Tibial artery (tissue), 4 donors: ENCODE data around the gene MYO3B.

ENCODE experiments used
- DNase-seq, 2 donors: peaks; one replicate each; pipeline ENCODE4 v3.0.0-alpha.2; 2019
- H3K27ac ChIP-seq, 2 donors: fragments of 200-600 bp; sonication (generic) in 1 of 2; 1 replicate in 1 of 2; 2 replicates in 1 of 2; pipeline ENCODE4 v1.5.1; 2018 to 2019; ENCODE audit warnings: mild to moderate bottlenecking in 1 of 2
- H3K27me3 ChIP-seq, 2 donors: fragments of 200-600 bp; sonication (generic) in 1 of 2; one replicate each; pipeline versions ENCODE4 v1.5.1 to v1.6.0; 2016 to 2019
- H3K36me3 ChIP-seq, 3 donors: fragments of 200-600 bp; sonication (generic) in 2 of 3; one replicate each; pipeline ENCODE4 v1.5.1; 2016 to 2019; ENCODE audit warnings: mild to moderate bottlenecking in 2 of 3
- H3K4me1 ChIP-seq, 4 donors: fragments of 200-600 bp; sonication (generic) in 2 of 4; 1 replicate in 3 of 4; 2 replicates in 1 of 4; pipeline ENCODE4 v1.5.1; 2016 to 2019
- H3K4me3 ChIP-seq, 2 donors: fragments of 200-600 bp; sonication (generic) in 1 of 2; 1 replicate in 1 of 2; 2 replicates in 1 of 2; pipeline ENCODE4 v1.5.1; 2018 to 2019; ENCODE audit warnings: mild to moderate bottlenecking in 2 of 2
- H3K9me3 ChIP-seq, 3 donors: fragments of 200-600 bp; sonication (generic) in 1 of 3; one replicate each; pipeline ENCODE4 v1.5.1; 2016 to 2019
- CTCF ChIP-seq, 2 experiments: fragments of 200-600 bp in 1 of 2; fragments of 450-650 bp in 1 of 2; IDR thresholded peaks; one replicate each; pipeline ENCODE4 v1.5.1; 2017 to 2019; ENCODE audit warnings: antibody characterized with exemption in 2 of 2, mild to moderate bottlenecking in 1 of 2, moderate library complexity in 1 of 2
- intact Hi-C: fragments of 100-400 bp; cut with DNase I; formaldehyde crosslinking; loops from one replicate; pipeline ENCODE4 v1.15.0; 2023; ENCODE audit warnings: low total_unique reads

The MYO3B gene

GRCh38 chr2:170291474-170291873 lies 113.5 kb downstream of the MYO3B start:
- intact Hi-C loops, result no loop called here
- Histone ChIP-seq H3K27ac (no peak overlapping the region), H3K36me3 (no peaks in the 10 kb centered on the region), H3K27me3 (no peaks in the 10 kb centered on the region), H3K4me3 (no peak overlapping the region), H3K9me3 (peaks cover 0 to 14% (median 8%) of the 10 kb centered on the region in 3 donors), H3K4me1 (no peaks in the 10 kb centered on the region)
- TF ChIP-seq CTCF (IDR thresholded peaks at IDR 0.05), result no peak
- no peak for DNase-seq

DNA sequence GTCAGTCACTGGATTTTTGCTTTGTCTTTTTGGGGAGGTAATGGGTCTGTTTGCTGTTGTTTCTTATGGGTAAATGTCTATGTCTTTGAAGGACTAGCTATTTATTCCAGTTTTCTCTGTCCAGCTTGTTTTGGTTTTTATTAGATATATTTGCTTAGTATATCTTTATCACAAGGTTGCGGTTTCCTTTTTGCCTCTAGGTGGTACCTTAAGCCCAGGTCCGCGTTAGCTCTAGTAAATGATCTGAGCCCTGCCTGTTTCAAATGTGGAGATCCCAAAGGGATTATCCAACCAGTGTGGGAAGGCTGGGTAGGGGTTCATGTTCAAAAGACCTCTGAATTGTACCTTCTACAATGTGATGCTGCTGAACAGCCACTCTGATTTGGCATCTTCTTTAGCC lies 114.5 kb downstream of the MYO3B start:
- Histone ChIP-seq H3K4me1 (no peaks in the 10 kb centered on the region), H3K27ac (no peak overlapping the region), H3K36me3 (no peaks in the 10 kb centered on the region), H3K4me3 (no peak overlapping the region), H3K27me3 (no peaks in the 10 kb centered on the region), H3K9me3 (peaks cover 0 to 14% (median 8%) of the 10 kb centered on the region in 3 donors)
- TF ChIP-seq CTCF (IDR thresholded peaks at IDR 0.05), result no peak
- intact Hi-C loops, result no loop called here
- DNase-seq, result no peak

DNA sequence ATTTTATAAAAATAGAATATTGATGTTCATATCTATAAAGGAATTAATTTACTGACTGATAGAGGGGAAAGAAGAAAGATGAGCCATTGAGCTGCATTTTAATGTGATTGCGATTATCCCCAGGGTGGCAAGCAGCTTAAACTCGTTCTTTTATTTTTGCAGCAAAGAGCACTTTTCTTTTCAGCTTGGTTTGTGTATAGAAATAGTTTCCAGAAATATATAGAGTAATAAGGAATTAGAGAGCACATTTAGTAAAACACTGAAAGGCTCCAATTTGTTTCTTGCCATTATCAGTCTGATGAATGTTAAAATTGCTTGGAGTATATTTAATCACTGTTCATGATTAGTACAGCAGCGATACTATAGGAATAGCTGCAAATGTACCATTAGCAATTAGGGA lies 119.5 kb downstream of the MYO3B start:
- intact Hi-C loops, result no loop called here
- Histone ChIP-seq H3K4me3 (no peak overlapping the region), H3K9me3 (no peaks in the 10 kb centered on the region), H3K27me3 (no peaks in the 10 kb centered on the region), H3K4me1 (no peaks in the 10 kb centered on the region), H3K36me3 (no peaks in the 10 kb centered on the region), H3K27ac (no peak overlapping the region)
- no peak for TF ChIP-seq CTCF (IDR thresholded peaks at IDR 0.05)
- no peak for DNase-seq

- no peak for TF ChIP-seq CTCF (IDR thresholded peaks at IDR 0.05)
- H3K4me3 ChIP-seq, result no peak overlapping the region
Measured at GRCh38 chr2:170298115-170298514, 120.2 kb downstream of the MYO3B start.

DNA sequence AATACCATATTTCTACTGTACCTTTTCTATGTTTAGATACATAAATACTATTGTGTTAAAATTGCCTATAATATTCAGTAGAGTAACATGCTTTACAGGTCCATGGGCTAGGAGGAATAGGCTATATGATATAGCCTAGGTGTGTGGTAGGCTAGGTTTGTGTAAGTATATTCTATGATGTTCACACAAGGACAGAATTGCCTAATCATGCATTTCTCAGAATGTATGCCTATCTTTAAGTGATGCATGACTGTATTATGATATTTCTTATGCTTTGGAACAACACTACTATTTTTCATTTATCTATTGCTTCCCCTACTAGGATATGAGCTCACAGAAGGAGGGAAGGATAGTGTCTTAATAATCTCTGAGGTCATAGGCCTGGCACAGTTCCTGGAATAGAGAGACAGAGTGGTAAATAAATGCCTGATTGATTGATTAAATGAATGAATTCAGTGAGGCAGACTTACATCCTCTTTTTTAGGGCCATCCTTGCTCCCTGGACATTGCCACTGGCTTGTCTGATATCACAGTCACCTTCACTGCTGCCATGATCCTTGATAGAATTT lies 121.0 kb downstream of the MYO3B start:
- intact Hi-C loops, result no loop called here
- Histone ChIP-seq H3K27me3 (no peaks in the 10 kb centered on the region), H3K4me1 (no peaks in the 10 kb centered on the region), H3K4me3 (no peak overlapping the region), H3K27ac (no peak overlapping the region), H3K36me3 (no peaks in the 10 kb centered on the region), H3K9me3 (no peaks in the 10 kb centered on the region)
- no peak for TF ChIP-seq CTCF (IDR thresholded peaks at IDR 0.05)
- no peak for DNase-seq

More at GRCh38 chr2:170298115-170298514, 120.2 kb downstream of the MYO3B start:
- H3K36me3 ChIP-seq, result no peaks in the 10 kb centered on the region
- no peaks in the 10 kb centered on the region for H3K27me3 ChIP-seq
- H3K27ac ChIP-seq, result no peak overlapping the region
- DNase-seq, result no peak
- H3K4me1 ChIP-seq, result no peaks in the 10 kb centered on the region
- intact Hi-C loops, result no loop called here
- no peaks in the 10 kb centered on the region for H3K9me3 ChIP-seq

DNA sequence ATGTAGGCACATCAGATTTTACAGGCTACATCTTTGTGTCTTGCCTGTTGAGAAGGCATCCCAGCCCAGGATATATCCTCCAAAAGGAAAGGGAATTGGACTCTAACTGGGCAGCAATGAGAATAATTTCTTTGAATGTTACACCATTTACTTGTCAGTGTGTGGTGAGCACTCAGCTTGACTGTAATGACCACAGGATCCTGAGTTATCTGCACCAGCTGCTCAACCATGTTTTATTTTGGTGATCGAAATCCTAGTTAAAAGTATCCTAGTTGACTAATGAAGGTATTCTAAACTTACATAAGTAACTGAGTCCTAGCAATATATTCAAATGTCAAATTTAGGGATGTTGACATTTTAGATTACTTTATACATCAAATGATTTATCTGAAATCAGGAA lies 123.0 kb downstream of the MYO3B start:
- no peak overlapping the region for H3K27ac ChIP-seq
- H3K9me3 ChIP-seq, result no peaks in the 10 kb centered on the region
- no peaks in the 10 kb centered on the region for H3K4me1 ChIP-seq
- no peaks in the 10 kb centered on the region for H3K36me3 ChIP-seq
- intact Hi-C loops, result no loop called here
- no peak for TF ChIP-seq CTCF (IDR thresholded peaks at IDR 0.05)
- DNase-seq, result no peak
- H3K27me3 ChIP-seq, result no peaks in the 10 kb centered on the region
- no peak overlapping the region for H3K4me3 ChIP-seq
